Measurements from ENCODE around the gene ZMAT5.
A peak's percentile ranks its signal among the peaks of the same experiment; 100 is the strongest.

DNA sequence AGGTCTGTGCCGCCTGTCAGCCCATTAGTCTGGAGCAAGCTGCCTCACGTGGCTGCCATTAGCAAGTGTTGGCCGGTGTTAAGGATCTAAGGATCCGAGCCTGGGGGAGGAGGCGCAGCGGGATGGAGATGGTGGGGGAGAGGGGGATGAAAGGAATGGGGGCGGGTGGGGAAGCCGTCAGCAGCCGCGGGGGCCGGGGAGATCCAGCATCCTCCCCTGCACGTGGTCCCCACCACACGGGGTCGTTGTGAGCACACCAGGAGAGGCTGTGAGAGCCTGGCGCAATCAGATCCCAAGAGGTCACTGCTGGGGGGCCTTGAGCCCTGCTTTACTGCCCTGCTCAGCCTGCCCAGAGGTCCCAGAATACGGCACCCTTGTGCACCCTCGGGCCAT is 39.7 kb downstream of the ZMAT5 start:
- no peak for TF ChIP-seq POLR2A (IDR thresholded peaks at IDR 0.05)
- peak in 6 of 11 experiments; percentile 10 to 56 (median 38) for TF ChIP-seq CTCF (IDR thresholded peaks at IDR 0.05 in 8 of 11, conservative IDR thresholded peaks at IDR 0.05 in 3 of 11)
- TF ChIP-seq POLR2AphosphoS5 (IDR thresholded peaks at IDR 0.05) = no peak
